ENCODE results near the gene BNIP5.

Gene BNIP5

DNA sequence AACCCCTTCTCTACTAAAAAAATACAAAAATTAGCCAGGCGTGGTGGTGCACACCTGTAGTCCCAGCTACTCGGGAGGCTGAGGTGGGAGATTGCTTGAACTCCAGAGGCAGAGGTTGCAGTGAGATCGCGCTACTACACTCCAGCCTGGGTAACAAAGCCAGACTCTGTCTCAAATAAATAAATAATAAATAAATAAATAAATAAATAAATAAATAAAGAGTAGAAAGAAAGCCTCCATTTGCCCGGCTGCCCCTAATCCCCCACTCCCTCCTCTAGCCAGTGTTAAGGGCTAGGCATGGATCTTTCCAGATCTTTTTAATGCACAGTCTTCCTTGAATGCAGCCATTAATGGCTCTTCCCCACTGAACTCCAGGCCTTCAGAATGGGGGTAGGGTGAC, 63.6 kb downstream of the BNIP5 start:
- DNase-seq (ENCODE audit: extremely low spot score) = no peak
- POLR2A ChIA-PET = no interaction called here
- TF ChIP-seq, protein P1, sequence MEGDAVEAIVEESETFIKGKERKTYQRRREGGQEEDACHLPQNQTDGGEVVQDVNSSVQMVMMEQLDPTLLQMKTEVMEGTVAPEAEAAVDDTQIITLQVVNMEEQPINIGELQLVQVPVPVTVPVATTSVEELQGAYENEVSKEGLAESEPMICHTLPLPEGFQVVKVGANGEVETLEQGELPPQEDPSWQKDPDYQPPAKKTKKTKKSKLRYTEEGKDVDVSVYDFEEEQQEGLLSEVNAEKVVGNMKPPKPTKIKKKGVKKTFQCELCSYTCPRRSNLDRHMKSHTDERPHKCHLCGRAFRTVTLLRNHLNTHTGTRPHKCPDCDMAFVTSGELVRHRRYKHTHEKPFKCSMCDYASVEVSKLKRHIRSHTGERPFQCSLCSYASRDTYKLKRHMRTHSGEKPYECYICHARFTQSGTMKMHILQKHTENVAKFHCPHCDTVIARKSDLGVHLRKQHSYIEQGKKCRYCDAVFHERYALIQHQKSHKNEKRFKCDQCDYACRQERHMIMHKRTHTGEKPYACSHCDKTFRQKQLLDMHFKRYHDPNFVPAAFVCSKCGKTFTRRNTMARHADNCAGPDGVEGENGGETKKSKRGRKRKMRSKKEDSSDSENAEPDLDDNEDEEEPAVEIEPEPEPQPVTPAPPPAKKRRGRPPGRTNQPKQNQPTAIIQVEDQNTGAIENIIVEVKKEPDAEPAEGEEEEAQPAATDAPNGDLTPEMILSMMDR (IDR thresholded peaks at IDR 0.05; ENCODE audit: control extremely low read depth, extremely low read depth, low read depth, missing control alignments) = no peak
- CTCF ChIA-PET = no interaction called here

DNA sequence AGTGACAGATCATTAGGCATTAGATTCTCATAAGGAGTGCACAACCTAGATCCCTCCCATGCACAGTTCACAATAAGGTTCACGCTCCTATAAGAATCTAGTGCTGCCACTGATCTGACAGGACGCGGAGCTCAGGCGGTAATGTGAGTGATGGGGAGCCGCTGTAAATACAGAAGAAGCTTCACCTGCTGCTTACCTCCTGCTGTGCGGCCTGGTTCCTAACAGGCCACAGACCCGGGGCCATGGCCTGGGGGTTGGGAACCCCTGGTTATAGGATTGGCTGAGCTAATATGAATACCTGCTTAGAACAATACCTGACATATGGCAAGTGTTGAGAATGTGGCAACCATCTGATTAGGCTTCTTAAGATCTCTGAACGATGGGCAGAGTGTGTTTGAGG, 64.5 kb downstream of the BNIP5 start:
- ChIA-PET CTCF (interaction anchor here (0.8 to 2.1 kb wide), 4 partner anchors 9 to 15 kb away, joined by 3 to 5 read pairs (median 4); no protein-coding TSS in a partner anchor), POLR2A (no interaction called here)
- TF ChIP-seq, protein P1 (IDR thresholded peaks at IDR 0.05; ENCODE audit: control extremely low read depth, extremely low read depth, low read depth, missing control alignments) = no peak
- DNase-seq (ENCODE audit: extremely low spot score) = no peak

DNA sequence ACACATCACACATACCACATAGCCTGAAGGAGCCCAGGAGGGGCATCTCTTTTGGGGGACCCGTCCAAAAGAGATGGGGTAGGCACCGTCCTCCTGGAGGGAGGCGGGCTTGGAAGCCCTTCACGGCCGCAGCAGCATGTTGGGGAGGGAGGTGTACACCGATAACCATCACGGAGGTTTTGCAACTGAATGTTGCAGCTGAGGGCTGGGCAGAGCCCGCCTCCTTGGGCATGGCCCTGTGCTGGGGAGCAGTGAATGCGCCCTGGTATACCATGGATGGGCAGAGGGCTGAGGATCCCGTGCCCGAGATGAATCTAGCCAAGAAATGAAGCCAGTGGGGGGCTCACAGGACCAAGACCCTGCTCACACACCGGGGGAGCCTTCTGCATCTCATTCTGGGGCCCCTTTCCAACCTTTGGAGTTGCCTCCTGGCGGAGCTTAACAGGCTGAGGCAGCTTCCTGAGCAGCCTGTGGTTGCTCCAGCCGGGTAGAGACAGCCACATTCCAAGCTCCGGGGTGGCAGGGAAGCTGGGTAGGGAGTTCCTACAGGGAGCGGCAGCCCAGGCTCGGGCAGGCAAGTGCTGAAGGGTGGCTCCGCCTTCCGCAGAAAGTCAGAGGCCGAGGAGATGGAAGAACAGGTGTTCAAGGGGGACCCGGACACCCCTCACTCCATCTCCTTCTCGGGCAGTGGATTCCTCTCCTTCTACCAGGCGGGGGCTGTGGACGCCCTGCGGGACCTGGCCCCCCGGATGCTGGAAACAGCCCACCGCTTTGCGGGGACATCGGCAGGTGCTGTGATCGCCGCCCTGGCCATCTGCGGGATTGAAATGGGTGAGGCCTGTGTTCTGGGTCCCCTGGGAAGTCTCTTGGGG, 66.6 kb downstream of the BNIP5 start, which contains the start of gene PNPLA1:
TSS of gene PNPLA1 (plus strand) at position 227 of the 872 bp plus-strand sequence. CDS start at position 627, 400 bp downstream.
- TF ChIP-seq, protein P1 (IDR thresholded peaks at IDR 0.05; ENCODE audit: control extremely low read depth, extremely low read depth, low read depth, missing control alignments) = no peak

DNA sequence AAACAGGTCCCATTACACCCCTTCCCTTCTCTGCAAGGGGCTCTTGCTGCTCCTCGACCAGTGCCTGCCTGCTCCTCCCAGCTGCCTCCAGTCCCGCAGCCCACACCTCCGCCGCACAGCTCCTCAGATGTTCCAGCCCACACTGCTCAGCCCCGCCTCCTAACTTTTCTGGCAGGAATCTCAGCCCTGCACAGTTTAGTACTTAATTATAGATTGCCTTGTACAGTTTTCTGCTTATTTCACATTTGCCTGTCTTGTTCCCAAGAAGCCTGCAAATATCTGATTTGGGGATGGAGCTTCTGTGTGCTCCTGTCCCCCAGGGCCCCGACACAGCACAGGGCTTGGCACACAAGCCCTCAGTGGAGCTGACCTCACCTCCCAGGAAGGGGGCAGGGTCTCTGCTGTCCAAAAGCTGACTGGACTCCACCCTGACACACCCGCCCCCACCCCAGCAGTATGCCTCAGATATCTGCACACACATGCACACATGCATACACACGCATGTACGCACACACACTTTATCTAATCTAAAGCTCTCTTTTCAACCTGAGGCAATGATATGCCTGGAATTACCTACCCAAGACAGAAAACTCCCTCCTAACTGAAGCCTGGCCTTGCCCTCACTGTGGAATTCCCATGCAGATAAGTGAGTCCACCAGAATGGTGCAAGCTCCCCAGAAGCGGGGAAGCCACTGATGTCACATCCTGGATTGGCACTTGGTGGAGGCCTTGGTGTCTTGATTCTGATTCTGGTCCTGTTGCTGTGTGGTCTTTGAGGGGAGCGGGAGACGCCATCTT, 68.0 kb downstream of the BNIP5 start:
- POLR2A ChIA-PET = no interaction called here
- TF ChIP-seq, protein P1 (IDR thresholded peaks at IDR 0.05; ENCODE audit: control extremely low read depth, extremely low read depth, low read depth, missing control alignments) = no peak
- no peak for DNase-seq (ENCODE audit: extremely low spot score)
- CTCF ChIA-PET = interaction anchor here (0.9 to 2.0 kb wide), 3 partner anchors 12 to 34 kb away, joined by 3 to 4 read pairs (median 4); no protein-coding TSS in a partner anchor

More for the DNA sequence above, 66.6 kb downstream of the BNIP5 start, which contains the start of gene PNPLA1:
- POLR2A ChIA-PET = no interaction called here
- CTCF ChIA-PET = interaction anchor here (2.0 kb wide), 1 partner anchor 13 kb away, joined by 5 read pairs; no protein-coding TSS in a partner anchor
- no peak for DNase-seq (ENCODE audit: extremely low spot score)

DNA sequence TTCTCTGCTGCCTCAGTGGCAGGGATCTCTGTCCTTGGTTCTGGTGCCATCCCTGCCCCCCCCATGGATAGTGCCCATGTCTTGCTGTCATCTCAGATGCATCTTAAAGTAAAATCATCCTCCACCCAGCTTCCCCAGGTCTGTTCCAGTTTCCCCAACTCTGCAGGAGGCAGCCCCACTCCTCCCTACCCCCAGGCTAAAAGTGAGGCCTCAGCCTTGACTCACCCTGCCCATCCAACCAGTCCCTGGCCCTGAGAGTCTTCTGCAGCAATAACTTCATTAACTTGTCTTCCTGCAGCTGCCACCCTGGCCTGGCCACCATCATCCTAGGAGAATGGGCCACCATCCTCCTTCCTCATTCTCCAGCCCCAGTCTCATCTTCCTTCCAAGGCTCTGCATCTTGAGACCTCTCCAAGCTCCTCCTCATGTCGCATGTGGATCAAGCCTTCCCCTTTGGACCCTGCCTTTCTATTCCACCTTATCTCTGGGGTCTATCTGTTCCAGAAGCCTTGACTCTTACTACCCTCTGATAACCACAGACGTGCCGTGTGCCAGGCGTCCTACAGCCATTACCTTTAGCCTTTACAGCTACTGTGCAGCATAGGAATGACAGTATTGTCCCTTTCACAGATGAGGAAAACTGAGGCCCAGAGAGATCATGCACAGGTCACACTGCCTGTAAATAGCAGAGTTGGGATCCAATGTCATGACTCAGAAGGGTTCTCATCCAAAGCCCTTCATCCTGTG, 68.8 kb downstream of the BNIP5 start:
- TF ChIP-seq, protein P1 (IDR thresholded peaks at IDR 0.05; ENCODE audit: control extremely low read depth, extremely low read depth, low read depth, missing control alignments) = no peak
- ChIA-PET CTCF (interaction anchor here (0.9 to 2.0 kb wide), 3 partner anchors 13 to 35 kb away, joined by 3 to 4 read pairs (median 4); no protein-coding TSS in a partner anchor), POLR2A (no interaction called here)
- no peak for DNase-seq (ENCODE audit: extremely low spot score)
